H9 (cell line): ENCODE measurements around the gene PIP5KL1. TPM values are rescaled to one million over a fixed set of nuclear protein-coding genes. Genes with fewer than 3 reads are reported as not detected.

ENCODE experiments used
- DNase-seq: peaks from one replicate; pipeline ENCODE4 v3.0.0-alpha.2; 2017
- H2AFZ ChIP-seq: one replicate; pipeline ENCODE4 v1.6.1; 2013; ENCODE audit warnings: mild to moderate bottlenecking, low read length, control low read depth, moderate library complexity
- H2AK5ac ChIP-seq: 2 replicates; pipeline ENCODE4 v1.6.1; 2013; ENCODE audit warnings: low read length, control low read depth, mixed read lengths; ENCODE audit not compliant: insufficient read length
- H2BK120ac ChIP-seq: one replicate; pipeline ENCODE4 v1.6.1; 2013; ENCODE audit warnings: low read depth, mild to moderate bottlenecking, low read length, control low read depth, inconsistent platforms; ENCODE audit not compliant: poor library complexity, severe bottlenecking
- H2BK12ac ChIP-seq: 2 replicates; pipeline ENCODE4 v1.6.1; 2013; ENCODE audit warnings: low read length, control low read depth, mixed read lengths, low read depth; ENCODE audit not compliant: insufficient read length
- H2BK15ac ChIP-seq: 2 replicates; pipeline ENCODE4 v1.6.1; 2013; ENCODE audit warnings: low read depth, low read length, control low read depth
- H2BK20ac ChIP-seq: one replicate; pipeline ENCODE4 v1.6.1; 2013; ENCODE audit warnings: low read depth, mild to moderate bottlenecking, low read length, control low read depth, inconsistent platforms; ENCODE audit not compliant: poor library complexity, severe bottlenecking
- H2BK5ac ChIP-seq: 2 replicates; pipeline ENCODE4 v1.6.1; 2013; ENCODE audit warnings: low read length, control low read depth, mixed read lengths; ENCODE audit not compliant: insufficient read length
- H3K14ac ChIP-seq: 2 replicates; pipeline ENCODE4 v1.6.1; 2013; ENCODE audit warnings: low read length, control low read depth; ENCODE audit not compliant: insufficient read depth
- H3K18ac ChIP-seq: 2 replicates; pipeline ENCODE4 v1.6.1; 2013; ENCODE audit warnings: low read depth, mild to moderate bottlenecking, mixed read lengths, low read length, control low read depth; ENCODE audit not compliant: insufficient read length
- H3K23ac ChIP-seq: 2 replicates; pipeline ENCODE4 v1.6.1; 2013; ENCODE audit warnings: low read length, control low read depth, mixed read lengths, low read depth; ENCODE audit not compliant: insufficient read length
- H3K23me2 ChIP-seq: 2 replicates; pipeline ENCODE4 v1.6.1; 2013; ENCODE audit warnings: low read depth, mild to moderate bottlenecking, mixed read lengths, low read length, control low read depth; ENCODE audit not compliant: insufficient read length, poor library complexity, severe bottlenecking
- H3K27ac ChIP-seq: 2 replicates; pipeline ENCODE4 v1.5.1; 2013; ENCODE audit warnings: low read length, control low read depth, mixed read lengths, low read depth; ENCODE audit not compliant: insufficient read length
- H3K27me3 ChIP-seq: 2 replicates; pipeline ENCODE4 v1.6.1; 2013; ENCODE audit warnings: low read length, control low read depth, inconsistent platforms; ENCODE audit not compliant: insufficient read depth
- H3K4ac ChIP-seq: 2 replicates; pipeline ENCODE4 v1.6.1; 2013; ENCODE audit warnings: low read depth, mild to moderate bottlenecking, control low read depth, inconsistent platforms, low read length, moderate library complexity
- H3K4me1 ChIP-seq: 2 replicates; pipeline ENCODE4 v1.6.1; 2013; ENCODE audit warnings: low read length, control low read depth, inconsistent platforms; ENCODE audit not compliant: insufficient read depth
- H3K4me2 ChIP-seq: 2 replicates; pipeline ENCODE4 v1.6.1; 2013; ENCODE audit warnings: low read length, control low read depth, mixed read lengths; ENCODE audit not compliant: insufficient read length, insufficient read depth
- H3K56ac ChIP-seq: 2 replicates; pipeline ENCODE4 v1.6.1; 2013; ENCODE audit warnings: low read depth, mild to moderate bottlenecking, mixed read lengths, low read length, control low read depth; ENCODE audit not compliant: insufficient read length
- H3K79me1 ChIP-seq: 2 replicates; pipeline ENCODE4 v1.6.1; 2013; ENCODE audit warnings: low read depth, mild to moderate bottlenecking, moderate library complexity, low read length, control low read depth, inconsistent platforms; ENCODE audit not compliant: insufficient read depth, poor library complexity, severe bottlenecking
- H3K79me2 ChIP-seq: 2 replicates; pipeline ENCODE4 v1.6.1; 2013; ENCODE audit warnings: low read length, control low read depth, inconsistent platforms; ENCODE audit not compliant: insufficient read depth
- H3K9ac ChIP-seq: 2 replicates; pipeline ENCODE4 v1.6.1; 2013; ENCODE audit warnings: low read length, control low read depth, mixed read lengths; ENCODE audit not compliant: insufficient read length; ENCODE audit errors: extremely low read depth
- H3K9me3 ChIP-seq: one replicate; pipeline ENCODE4 v1.6.1; 2013; ENCODE audit warnings: low read depth, low read length, inconsistent platforms; ENCODE audit not compliant: control insufficient read depth
- H3T11ph ChIP-seq: one replicate; pipeline ENCODE4 v1.6.1; 2013; ENCODE audit warnings: mild to moderate bottlenecking, low read length, control low read depth, inconsistent platforms
- H4K20me1 ChIP-seq: one replicate; pipeline ENCODE4 v1.6.1; 2013; ENCODE audit not compliant: control insufficient read depth, insufficient read length, insufficient read depth
- H4K5ac ChIP-seq: 2 replicates; pipeline ENCODE4 v1.6.1; 2013; ENCODE audit warnings: low read depth, mild to moderate bottlenecking, mixed read lengths, low read length, control low read depth; ENCODE audit not compliant: insufficient read length
- H4K8ac ChIP-seq: replicated peaks from 2 replicates; pipeline ENCODE4 v1.6.1; 2013; ENCODE audit warnings: low read length, control low read depth, mixed read lengths, low read depth; ENCODE audit not compliant: insufficient read length
- H4K91ac ChIP-seq: 2 replicates; pipeline ENCODE4 v1.6.1; 2013; ENCODE audit warnings: low read depth, mild to moderate bottlenecking, moderate library complexity, mixed read lengths, low read length, control low read depth; ENCODE audit not compliant: insufficient read length
- H3K27ac Mint-ChIP-seq, 3 experiments: 2 replicates in 2 of 3; 3 replicates in 1 of 3; pipeline ENCODE4 v1.8.0; 2020 to 2021; ENCODE audit warnings: mixed read lengths in 3 of 3, mild to moderate bottlenecking in 1 of 3, moderate library complexity in 1 of 3
- H3K27me3 Mint-ChIP-seq: 2 replicates; pipeline ENCODE4 v1.8.0; 2021; ENCODE audit warnings: low read depth, mild to moderate bottlenecking, moderate library complexity, mixed read lengths
- H3K36me3 Mint-ChIP-seq, 3 experiments: 2 replicates in 2 of 3; 3 replicates in 1 of 3; pipeline ENCODE4 v1.8.0; 2020 to 2021; ENCODE audit warnings: low read depth in 3 of 3, mixed read lengths in 3 of 3; ENCODE audit not compliant: insufficient read depth in 1 of 3
- H3K4me1 Mint-ChIP-seq, 2 experiments: 2 replicates each; pipeline ENCODE4 v1.8.0; 2020; ENCODE audit warnings: mixed read lengths in 2 of 2
- H3K4me3 Mint-ChIP-seq, 2 experiments: 2 replicates in 1 of 2; 3 replicates in 1 of 2; pipeline ENCODE4 v1.8.0; 2020 to 2021; ENCODE audit warnings: mild to moderate bottlenecking in 2 of 2, mixed read lengths in 2 of 2, moderate library complexity in 1 of 2
- H3K9me3 Mint-ChIP-seq, 2 experiments: 2 replicates in 1 of 2; 3 replicates in 1 of 2; pipeline ENCODE4 v1.8.0; 2020; ENCODE audit warnings: mild to moderate bottlenecking in 2 of 2, mixed read lengths in 2 of 2, moderate library complexity in 1 of 2
- WGBS: extraction: QIAGEN DNeasy Blood & Tissue Kit; methylation state at CpG from one replicate; pipeline ENCODE4 v1.1.7; 2013; ENCODE audit warnings: missing lambda C conversion rate, low lambda C conversion rate, mixed read lengths; ENCODE audit not compliant: insufficient read length; ENCODE audit errors: extremely low coverage; 5-methylcytosine and 5-hydroxymethylcytosine counted together
- total RNA-seq: library from RNA; stranded (reverse); gene quantifications from 2 replicates; pipeline ENCODE4 v1.2.1, GENCODE V29; 2021
- TF ChIP-seq, protein P1 (sequence below): fragments of 200-600 bp; sonication (generic); conservative IDR thresholded peaks from 3 replicates; pipeline ENCODE4 v1.8.0; 2021; ENCODE audit warnings: antibody characterized with exemption, mild to moderate bottlenecking

PIP5KL1 gene
- total RNA-seq, 1 experiment from 2014 or later: 11.6 TPM

DNA sequence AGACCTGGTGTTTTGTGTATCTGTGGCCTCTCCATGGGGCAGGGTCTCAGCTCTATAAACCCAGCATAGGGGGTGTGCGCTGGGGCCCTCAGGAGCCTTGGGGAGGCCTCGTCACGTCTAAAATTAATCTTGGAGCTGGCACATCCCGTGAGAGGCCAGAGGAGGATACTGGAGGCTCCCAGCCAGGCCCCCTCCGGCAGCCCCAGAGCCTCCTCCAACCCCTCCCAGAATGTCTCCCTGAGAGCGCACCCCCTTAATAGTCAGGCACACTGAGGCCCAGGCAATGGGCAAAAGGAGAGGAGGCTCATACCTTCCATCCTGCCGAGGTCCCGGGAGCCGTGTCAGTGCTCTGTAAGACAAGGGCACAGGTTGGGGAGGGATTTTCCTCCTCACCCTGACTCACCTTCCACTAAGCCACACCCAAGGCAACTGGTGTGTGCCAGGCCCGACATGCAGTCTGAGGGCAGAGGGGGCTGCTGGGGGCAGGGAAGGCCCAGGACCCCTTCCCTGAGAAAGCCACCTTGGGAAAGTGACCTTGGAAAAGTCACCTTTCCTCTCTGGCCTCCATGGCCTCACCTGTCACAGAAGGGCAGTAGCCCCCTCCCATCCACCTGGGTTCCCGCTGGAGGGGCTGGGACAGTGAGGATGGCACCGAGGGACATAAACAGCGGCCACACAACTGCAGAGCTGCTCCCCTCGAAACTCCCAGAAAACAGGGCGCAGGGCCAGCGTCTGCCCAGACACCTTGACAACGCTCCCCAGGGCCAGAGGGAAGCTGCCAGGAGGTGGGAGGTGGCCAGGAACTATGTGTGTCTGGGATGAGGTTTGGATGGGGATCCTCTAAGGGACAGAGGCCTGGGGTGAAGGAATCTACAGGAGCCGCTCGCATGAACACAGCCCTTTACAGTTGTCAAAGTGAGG is 56.0 kb downstream of the PIP5KL1 start:
- Histone ChIP-seq H3K9ac (no peak overlapping the region), H2BK15ac (no peak overlapping the region), H3K79me2 (no peaks in the 10 kb centered on the region), H4K5ac (no peak overlapping the region), H2BK120ac (no peak overlapping the region), H3K27me3 (no peaks in the 10 kb centered on the region), H4K20me1 (no peaks in the 10 kb centered on the region), H3K4me1 (no peaks in the 10 kb centered on the region), H2AFZ (no peak overlapping the region), H3K4ac (no peak overlapping the region), H3T11ph (no peak overlapping the region), H3K23ac (no peak overlapping the region), H2BK12ac (no peak overlapping the region), H3K79me1 (no peaks in the 10 kb centered on the region), H3K56ac (no peak overlapping the region), H3K9me3 (no peaks in the 10 kb centered on the region), H4K8ac (no peak overlapping the region), H3K4me2 (no peak overlapping the region), H3K23me2 (peaks cover 12% of the 10 kb centered on the region), H4K91ac (no peak overlapping the region), H3K14ac (no peak overlapping the region; the same call in 1 of the 2 replicates), H3K27ac (no peak overlapping the region), H3K18ac (no peak overlapping the region), H2BK20ac (no peak overlapping the region), H2AK5ac (no peak overlapping the region), H2BK5ac (no peak overlapping the region)
- TF ChIP-seq, protein P1, sequence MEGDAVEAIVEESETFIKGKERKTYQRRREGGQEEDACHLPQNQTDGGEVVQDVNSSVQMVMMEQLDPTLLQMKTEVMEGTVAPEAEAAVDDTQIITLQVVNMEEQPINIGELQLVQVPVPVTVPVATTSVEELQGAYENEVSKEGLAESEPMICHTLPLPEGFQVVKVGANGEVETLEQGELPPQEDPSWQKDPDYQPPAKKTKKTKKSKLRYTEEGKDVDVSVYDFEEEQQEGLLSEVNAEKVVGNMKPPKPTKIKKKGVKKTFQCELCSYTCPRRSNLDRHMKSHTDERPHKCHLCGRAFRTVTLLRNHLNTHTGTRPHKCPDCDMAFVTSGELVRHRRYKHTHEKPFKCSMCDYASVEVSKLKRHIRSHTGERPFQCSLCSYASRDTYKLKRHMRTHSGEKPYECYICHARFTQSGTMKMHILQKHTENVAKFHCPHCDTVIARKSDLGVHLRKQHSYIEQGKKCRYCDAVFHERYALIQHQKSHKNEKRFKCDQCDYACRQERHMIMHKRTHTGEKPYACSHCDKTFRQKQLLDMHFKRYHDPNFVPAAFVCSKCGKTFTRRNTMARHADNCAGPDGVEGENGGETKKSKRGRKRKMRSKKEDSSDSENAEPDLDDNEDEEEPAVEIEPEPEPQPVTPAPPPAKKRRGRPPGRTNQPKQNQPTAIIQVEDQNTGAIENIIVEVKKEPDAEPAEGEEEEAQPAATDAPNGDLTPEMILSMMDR: no peak
- WGBS: no CpG with 5 or more reads among the region's 19 CpGs
- no peak for DNase-seq
- Mint-ChIP-seq H3K9me3 (no peaks in the 10 kb centered on the region), H3K36me3 (peaks cover 0 to 6% (median 0%) of the 10 kb centered on the region in 3 experiments; a peak in 3 of 7 replicates), H3K4me3 (no peak overlapping the region), H3K4me1 (peaks cover 2 to 15% of the 10 kb centered on the region in 2 experiments; a peak in 3 of 4 replicates), H3K27me3 (no peaks in the 10 kb centered on the region), H3K27ac (no peak overlapping the region; a peak in 1 of 7 replicates)
